Left renal pelvis (tissue), 4 donors: ENCODE results near the gene WDR11. TPM values are rescaled to one million over a fixed set of nuclear protein-coding genes. Genes with fewer than 3 reads are reported as not detected.

Experiments used
- DNase-seq, 4 donors: peaks; one replicate each; pipeline ENCODE4 v3.0.0-alpha.2; 2013; ENCODE audit warnings: low read depth in 4 of 4, low spot score in 3 of 4
- polyA plus RNA-seq, 4 donors: library from polyadenylated mRNA; unstranded; fragments of 120-200 nt; gene quantifications; one replicate each; pipeline ENCODE4 v1.2.1, GENCODE V29; 2013; ENCODE audit not compliant: insufficient read length in 4 of 4

The WDR11 gene
- 10 to 100 TPM; 49.9 to 93.6 (median 66.8) TPM for polyA plus RNA-seq

- DNase-seq, result peak; percentile 73 to 83 (median 78)
Observed at GRCh38 chr10:120850911-120851865, at the start of gene WDR11. TSS of gene WDR11 (plus strand) at chr10:120851362. CDS start at chr10:120851421, 59 bp downstream.

- no peak for DNase-seq
Observed at GRCh38 chr10:120802935-120803334, 48.2 kb upstream of the WDR11 start.

GRCh38 chr10:120803972-120804371, 47.2 kb upstream of the WDR11 start:
- DNase-seq, result no peak

GRCh38 chr10:120805014-120805812, 45.9 kb upstream of the WDR11 start:
- DNase-seq, result no peak

- DNase-seq, result no peak
Observed at GRCh38 chr10:120806081-120806480, 45.1 kb upstream of the WDR11 start.

GRCh38 chr10:120810298-120810697, 40.9 kb upstream of the WDR11 start:
- no peak for DNase-seq

- DNase-seq, result no peak
Observed at GRCh38 chr10:120813085-120813484, 38.1 kb upstream of the WDR11 start.

GRCh38 chr10:120818301-120818700, 32.9 kb upstream of the WDR11 start:
- no peak for DNase-seq

GRCh38 chr10:120819366-120819765, 31.8 kb upstream of the WDR11 start:
- no peak for DNase-seq

GRCh38 chr10:120823266-120823665, 27.9 kb upstream of the WDR11 start:
- DNase-seq, result no peak

GRCh38 chr10:120824881-120825309, 26.3 kb upstream of the WDR11 start:
- no peak for DNase-seq

GRCh38 chr10:120825878-120826769, 25.0 kb upstream of the WDR11 start:
- no peak for DNase-seq

GRCh38 chr10:120827251-120827875, 23.8 kb upstream of the WDR11 start:
- DNase-seq, result no peak

GRCh38 chr10:120828763-120829319, 22.3 kb upstream of the WDR11 start:
- no peak for DNase-seq

GRCh38 chr10:120832106-120832505, 19.1 kb upstream of the WDR11 start:
- DNase-seq, result no peak

GRCh38 chr10:120833222-120833928, 17.8 kb upstream of the WDR11 start:
- DNase-seq, result no peak

GRCh38 chr10:120835603-120836002, 15.6 kb upstream of the WDR11 start:
- no peak for DNase-seq

GRCh38 chr10:120838941-120839340, 12.2 kb upstream of the WDR11 start:
- no peak for DNase-seq
